HG03460 (cell line): Measurements from ENCODE around the gene POC1A.
A peak's percentile ranks its signal among the peaks of the same experiment; 100 is the strongest.

Experiments used
- ATAC-seq: cut with Tn5 transposase; IDR thresholded peaks from one replicate; pipeline ENCODE4 v1.9.1; 2021; ENCODE audit not compliant: unreplicated experiment

The POC1A gene

GRCh38 chr3:52154135-52155094 is at the start of gene POC1A:
Gene POC1A, minus strand, starts transcription at chr3:52154423. Its CDS starts 51 bp downstream, at chr3:52154372.
- peak; percentile 80 for ATAC-seq

- ATAC-seq = no peak
Measured at GRCh38 chr3:52203701-52204100, 49.5 kb upstream of the POC1A start.

- no peak for ATAC-seq
Measured at GRCh38 chr3:52202384-52203077, 48.3 kb upstream of the POC1A start.

GRCh38 chr3:52200981-52201679 is 46.9 kb upstream of the POC1A start:
- no peak for ATAC-seq

GRCh38 chr3:52198643-52199608 is 44.7 kb upstream of the POC1A start:
- ATAC-seq = no peak

GRCh38 chr3:52197842-52198625 is 43.8 kb upstream of the POC1A start, which contains the start of gene ALAS1:
Gene ALAS1, plus strand, starts transcription at chr3:52198160. Its CDS starts 1,082 bp downstream, at chr3:52199242.
- peak; percentile 85 for ATAC-seq

- no peak for ATAC-seq
Measured at GRCh38 chr3:52197499-52197841, 43.2 kb upstream of the POC1A start.

GRCh38 chr3:52196977-52197376 is 42.8 kb upstream of the POC1A start:
- no peak for ATAC-seq

- no peak for ATAC-seq
Measured at GRCh38 chr3:52195823-52196331, 41.7 kb upstream of the POC1A start.

GRCh38 chr3:52195291-52195597 is 41.0 kb upstream of the POC1A start:
- ATAC-seq = no peak

GRCh38 chr3:52194485-52195290 is 40.5 kb upstream of the POC1A start:
- no peak for ATAC-seq

- no peak for ATAC-seq
Measured at GRCh38 chr3:52193065-52193464, 38.8 kb upstream of the POC1A start.

- no peak for ATAC-seq
Measured at GRCh38 chr3:52191663-52192062, 37.4 kb upstream of the POC1A start.

- no peak for ATAC-seq
Measured at GRCh38 chr3:52190294-52191074, 36.3 kb upstream of the POC1A start.

GRCh38 chr3:52188556-52188955 is 34.3 kb upstream of the POC1A start:
- ATAC-seq = no peak

- no peak for ATAC-seq
Measured at GRCh38 chr3:52186729-52187128, 32.5 kb upstream of the POC1A start.

- no peak for ATAC-seq
Measured at GRCh38 chr3:52185837-52186236, 31.6 kb upstream of the POC1A start.

- ATAC-seq = no peak
Measured at GRCh38 chr3:52185311-52185710, 31.1 kb upstream of the POC1A start.
